HG03571 (cell line): Measurements from ENCODE around the gene SPCS2.
A peak's percentile ranks its signal among the peaks of the same experiment; 100 is the strongest.
"Not testable (repeated sequence)": the region's sequence is repeated elsewhere in the genome, so short reads cannot be mapped to it uniquely, and the experiment has no call there.

Source experiments
- ATAC-seq: cut with Tn5 transposase; IDR thresholded peaks from one replicate; pipeline ENCODE4 v1.9.1; 2021; ENCODE audit not compliant: unreplicated experiment

Gene SPCS2

GRCh38 chr11:74949753-74950137 lies 679 bp downstream of the SPCS2 start:
- ATAC-seq, result no peak

GRCh38 chr11:74950374-74950969 lies 1.4 kb downstream of the SPCS2 start:
- ATAC-seq, result no peak

GRCh38 chr11:74951226-74951625 lies 2.2 kb downstream of the SPCS2 start:
- ATAC-seq, result no peak

DNA sequence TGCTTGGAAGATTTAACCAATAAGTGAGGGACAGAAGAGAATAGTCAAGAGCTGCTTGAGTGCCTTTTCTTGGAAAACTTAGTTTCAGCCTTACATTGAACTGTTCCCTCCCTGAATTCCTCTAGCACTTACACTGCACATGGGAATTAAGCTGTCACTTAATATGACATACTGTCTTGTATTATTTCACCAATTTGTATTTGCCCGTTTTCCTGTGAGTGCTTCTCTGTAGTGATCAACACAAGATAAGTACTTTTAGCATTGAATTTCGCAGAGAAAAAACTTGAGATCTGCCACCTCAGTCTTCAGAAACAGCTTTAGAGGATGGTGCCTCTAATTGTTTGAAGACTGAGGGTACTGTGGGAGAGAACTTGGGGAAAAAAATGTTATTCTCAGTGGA lies 3.7 kb downstream of the SPCS2 start:
- no peak for ATAC-seq

DNA sequence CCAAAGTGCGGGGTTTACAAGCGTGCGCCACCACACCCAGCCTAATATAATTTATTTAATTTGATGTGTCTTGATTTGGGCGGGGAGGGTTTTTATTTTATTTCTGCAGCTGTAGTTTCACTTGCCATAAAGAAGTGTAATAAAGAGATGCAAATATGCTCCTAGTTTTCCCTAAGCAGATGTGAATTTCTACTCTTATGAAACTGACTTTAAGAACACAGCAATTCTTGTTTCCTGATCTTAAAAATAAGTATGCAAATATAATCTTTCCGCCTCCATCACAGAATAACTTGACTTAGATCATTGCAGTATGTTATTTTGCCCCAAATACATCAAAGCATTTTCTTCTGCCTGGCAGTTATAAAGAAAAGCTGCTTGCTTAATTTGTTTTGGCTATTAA lies 4.4 kb downstream of the SPCS2 start:
- ATAC-seq, result no peak

DNA sequence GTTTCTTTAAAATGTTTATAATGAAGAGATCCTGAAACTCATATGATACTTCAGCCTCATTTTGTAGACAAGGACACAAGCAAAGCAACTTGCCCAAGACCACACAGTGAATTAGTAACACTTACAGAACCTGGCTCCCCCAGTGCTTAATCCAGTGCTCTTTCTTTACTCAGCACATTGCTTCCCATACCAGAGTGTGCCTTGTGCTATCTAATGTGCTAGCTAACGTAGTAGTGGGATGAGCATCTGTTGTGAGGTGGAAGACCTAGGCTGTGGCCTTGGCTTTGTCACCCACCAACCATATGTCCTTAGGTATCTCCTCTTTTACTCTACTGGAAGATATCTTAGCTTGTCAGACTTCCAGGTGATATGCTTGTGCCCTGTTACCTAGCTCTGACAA lies 5.1 kb downstream of the SPCS2 start:
- ATAC-seq, result no peak

GRCh38 chr11:74956397-74957015 lies 7.4 kb downstream of the SPCS2 start:
- no peak for ATAC-seq

DNA sequence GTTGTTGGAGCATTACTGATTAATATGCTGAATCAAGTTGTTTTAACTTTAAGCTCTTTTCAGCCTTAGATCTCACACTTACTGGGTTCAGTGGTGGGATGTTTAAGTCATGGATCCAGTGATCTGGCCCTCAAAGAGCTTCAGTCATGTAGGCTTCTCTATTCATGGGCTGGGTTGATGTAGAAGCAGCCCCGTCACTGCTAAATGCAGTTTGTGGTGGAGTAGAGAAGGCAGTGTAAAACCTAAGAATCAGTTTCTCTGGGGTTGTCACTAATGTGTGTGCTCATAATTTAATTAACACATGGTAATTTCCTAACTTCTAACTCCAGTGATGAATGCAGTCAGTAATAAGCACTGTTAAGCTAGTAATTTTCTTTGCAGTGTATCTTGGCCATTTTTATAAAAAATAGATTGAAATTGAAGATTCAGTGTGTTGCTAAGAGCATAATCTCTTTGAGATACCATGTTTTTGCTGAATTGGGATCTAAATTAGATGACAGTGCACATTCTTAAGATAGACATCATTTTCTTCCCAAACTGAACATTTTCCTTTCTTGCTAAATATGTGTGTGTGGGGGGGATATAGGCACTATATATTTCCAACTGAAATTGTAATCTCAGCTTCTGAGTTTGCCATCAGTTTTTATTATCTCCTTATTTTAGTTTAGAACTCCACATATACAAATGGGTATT lies 9.0 kb downstream of the SPCS2 start:
- ATAC-seq, result no peak

GRCh38 chr11:74960128-74960527 lies 11.1 kb downstream of the SPCS2 start:
- not testable (repeated sequence) for ATAC-seq

GRCh38 chr11:74966651-74967050 lies 17.6 kb downstream of the SPCS2 start:
- no peak for ATAC-seq

- no peak for ATAC-seq
Measured at GRCh38 chr11:74970852-74971395, 21.9 kb downstream of the SPCS2 start.

DNA sequence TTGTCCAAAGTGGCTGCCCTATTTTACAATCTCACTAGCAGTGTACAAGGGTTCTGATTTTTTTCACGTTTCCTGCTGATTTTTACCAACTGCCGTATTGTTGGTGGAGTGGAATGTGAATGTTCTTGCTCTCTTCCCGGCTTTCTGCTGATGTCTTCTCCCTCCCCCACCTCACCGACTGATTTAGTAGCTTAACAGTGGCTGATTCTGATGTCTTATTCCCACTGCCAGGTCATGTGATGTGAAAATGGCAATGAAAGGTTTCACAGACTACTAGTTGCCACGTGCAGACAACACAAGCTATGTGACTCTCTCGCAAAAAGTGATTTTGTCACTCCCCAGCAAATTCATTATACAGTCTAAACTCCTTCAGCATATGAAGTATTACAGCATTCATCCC lies 22.4 kb downstream of the SPCS2 start:
- ATAC-seq, result no peak

GRCh38 chr11:74978041-74978440 lies 29.0 kb downstream of the SPCS2 start:
- no peak for ATAC-seq

GRCh38 chr11:74980634-74981033 lies 31.6 kb downstream of the SPCS2 start:
- ATAC-seq, result no peak

DNA sequence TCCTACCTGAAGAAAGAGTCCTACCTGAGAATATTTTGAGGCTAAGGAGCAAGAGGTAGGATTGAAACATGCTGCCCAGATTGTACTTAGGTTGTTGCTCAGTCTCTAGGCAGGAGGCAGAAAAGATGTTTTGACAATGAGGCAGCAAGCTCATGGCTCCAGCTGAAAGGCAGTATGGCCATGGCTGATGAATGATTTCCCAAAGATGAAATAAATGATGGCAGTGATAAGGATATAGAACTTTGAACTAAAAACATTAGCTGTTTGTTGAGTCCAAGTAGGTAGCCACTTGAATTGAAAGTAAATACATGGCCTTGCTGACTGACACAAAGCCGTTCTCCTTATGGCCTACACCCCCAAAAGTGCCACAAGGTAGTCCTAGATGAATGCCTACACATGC lies 32.8 kb downstream of the SPCS2 start:
- no peak for ATAC-seq

DNA sequence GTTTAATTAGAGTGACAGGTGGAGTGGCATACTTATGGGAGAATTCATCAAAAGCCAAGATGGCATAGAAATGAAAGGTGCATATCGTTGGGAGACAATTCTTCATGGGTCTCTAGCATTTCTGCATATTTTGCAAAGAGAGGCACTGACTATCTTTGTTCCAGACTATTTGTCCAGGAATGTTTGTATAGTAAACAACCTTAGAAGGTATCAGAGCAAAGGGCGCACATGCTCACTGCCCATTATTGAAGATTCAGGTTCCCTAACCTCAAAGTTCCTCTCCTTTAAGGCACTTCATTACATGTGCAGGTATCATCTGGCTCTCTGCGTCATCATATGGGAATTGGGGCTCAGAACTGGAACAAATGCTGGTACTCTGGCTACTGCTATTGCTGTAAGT lies 35.0 kb downstream of the SPCS2 start:
- ATAC-seq, result no peak

DNA sequence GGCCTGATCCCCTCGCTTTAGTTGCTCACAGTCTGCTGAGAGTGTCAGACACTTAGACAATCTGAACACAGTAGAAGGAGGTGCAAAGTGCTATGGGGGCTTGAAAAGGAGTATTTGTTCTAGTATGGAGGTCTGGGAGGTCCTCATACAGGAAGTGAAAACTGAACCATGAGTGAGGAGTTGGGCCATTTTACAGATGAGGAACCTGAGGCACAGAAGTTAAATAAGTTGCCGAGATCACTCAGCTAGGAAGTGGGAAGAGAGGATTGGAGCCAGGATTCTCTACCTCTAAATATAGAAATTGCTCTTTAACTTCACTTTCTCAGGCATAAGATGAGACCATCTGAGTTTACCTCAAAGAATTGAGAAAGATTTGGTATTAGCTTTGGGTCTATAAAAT lies 35.7 kb downstream of the SPCS2 start:
- ATAC-seq, result no peak

DNA sequence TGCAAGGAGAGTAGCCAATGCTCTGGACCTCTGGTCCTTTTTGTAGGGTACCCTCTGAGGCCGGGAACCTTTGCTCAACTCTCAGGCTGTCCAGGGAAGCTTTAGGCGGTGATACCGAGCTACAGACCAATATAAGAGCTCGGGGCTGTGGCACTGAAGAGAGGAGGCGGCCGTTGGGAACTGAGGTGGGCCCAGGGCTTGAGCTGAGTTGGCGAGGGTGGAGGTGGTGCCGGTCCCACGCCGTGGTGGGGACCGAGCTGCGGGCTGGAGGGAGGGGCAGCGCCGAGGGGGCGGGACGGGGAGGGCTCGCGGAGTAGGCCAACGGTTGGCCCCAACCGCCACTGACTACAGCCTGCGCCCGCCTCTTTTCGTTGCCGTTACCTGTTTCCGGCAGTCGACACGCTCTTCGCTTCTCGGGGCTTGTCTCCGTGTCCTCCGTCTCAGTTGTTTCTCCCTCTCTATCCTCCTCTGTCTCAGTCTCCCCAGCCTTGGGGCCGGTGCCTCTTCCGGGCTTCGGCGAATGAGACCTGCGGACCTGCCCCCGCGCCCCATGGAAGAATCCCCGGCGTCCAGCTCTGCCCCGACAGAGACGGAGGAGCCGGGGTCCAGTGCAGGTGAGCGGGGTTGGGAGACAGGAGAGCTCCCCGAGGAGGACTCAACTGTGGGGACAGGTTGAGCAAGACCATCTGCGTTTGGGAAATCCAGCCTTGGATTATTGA lies 39.6 kb downstream of the SPCS2 start, which contains the start of gene NEU3:
Gene NEU3, plus strand, starts transcription at position 393 of the 719 bp plus-strand sequence. Its CDS starts 128 bp downstream, at position 521.
- ATAC-seq, result peak; percentile 77

- ATAC-seq, result no peak
Measured at GRCh38 chr11:74989260-74989638, 40.2 kb downstream of the SPCS2 start.

- ATAC-seq, result not testable (repeated sequence)
Measured at GRCh38 chr11:74990150-74990549, 41.1 kb downstream of the SPCS2 start.

GRCh38 chr11:74990941-74991340 lies 41.9 kb downstream of the SPCS2 start:
- ATAC-seq, result no peak

DNA sequence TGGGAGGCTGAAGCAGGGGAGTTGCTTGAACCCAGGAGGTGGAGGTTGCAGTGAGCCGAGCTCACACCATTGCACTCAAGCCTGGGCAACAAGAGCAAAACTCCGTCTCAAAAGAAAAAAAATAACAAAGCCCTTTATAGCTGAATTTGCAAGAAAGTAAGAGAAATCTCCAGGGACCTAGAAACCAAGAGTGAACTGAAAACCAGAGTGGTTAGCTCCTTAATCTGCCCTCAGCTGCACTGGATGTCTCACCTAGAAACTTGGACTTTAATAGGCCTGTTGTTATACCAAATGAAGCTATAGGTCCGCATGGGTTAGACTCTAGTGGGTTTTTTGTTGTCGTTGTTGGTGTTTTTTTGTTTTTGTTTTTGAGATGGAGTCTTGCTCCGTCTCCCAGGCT lies 43.8 kb downstream of the SPCS2 start:
- no peak for ATAC-seq
